Hepatocyte (in vitro differentiated cells): Measurements from ENCODE around the gene BEAN1.

Source experiments
- CTCF ChIP-seq: fragments of 200-600 bp; sonication (generic); IDR thresholded peaks from 2 replicates; pipeline ENCODE4 v1.5.1; 2016; ENCODE audit warnings: antibody characterized with exemption, mild to moderate bottlenecking; ENCODE audit not compliant: poor library complexity
- EZH2 ChIP-seq: fragments of 200-600 bp; sonication (generic); IDR thresholded peaks from 2 replicates; pipeline ENCODE4 v1.6.1; 2016; ENCODE audit warnings: antibody characterized with exemption, mild to moderate bottlenecking, borderline replicate concordance
- EZH2phosphoT487 ChIP-seq: fragments of 200-600 bp; sonication (generic); IDR thresholded peaks from one replicate; pipeline ENCODE4 v1.6.1; 2018; ENCODE audit warnings: antibody characterized with exemption, mild to moderate bottlenecking, low read depth, moderate library complexity; ENCODE audit not compliant: unreplicated experiment, severe bottlenecking

- TF ChIP-seq CTCF (no peak), EZH2phosphoT487 (no peak), EZH2 (no peak)
Measured at GRCh38 chr16:66509576-66509975, 82.5 kb downstream of the BEAN1 start.
